EL (cell line): ENCODE data around the gene WEE1.

Source experiments
- DNase-seq: peaks from one replicate; pipeline ENCODE4 v3.0.0-alpha.2; 2016

Gene WEE1

GRCh38 chr11:9567401-9567800 is 6.1 kb upstream of the WEE1 start:
- DNase-seq, result no peak

- DNase-seq, result no peak
Measured at GRCh38 chr11:9568161-9568853, 5.2 kb upstream of the WEE1 start.

- DNase-seq, result peak; percentile 88
Measured at GRCh38 chr11:9568854-9569587, 4.4 kb upstream of the WEE1 start.

- no peak for DNase-seq
Measured at GRCh38 chr11:9569588-9570164, 3.8 kb upstream of the WEE1 start.

DNA sequence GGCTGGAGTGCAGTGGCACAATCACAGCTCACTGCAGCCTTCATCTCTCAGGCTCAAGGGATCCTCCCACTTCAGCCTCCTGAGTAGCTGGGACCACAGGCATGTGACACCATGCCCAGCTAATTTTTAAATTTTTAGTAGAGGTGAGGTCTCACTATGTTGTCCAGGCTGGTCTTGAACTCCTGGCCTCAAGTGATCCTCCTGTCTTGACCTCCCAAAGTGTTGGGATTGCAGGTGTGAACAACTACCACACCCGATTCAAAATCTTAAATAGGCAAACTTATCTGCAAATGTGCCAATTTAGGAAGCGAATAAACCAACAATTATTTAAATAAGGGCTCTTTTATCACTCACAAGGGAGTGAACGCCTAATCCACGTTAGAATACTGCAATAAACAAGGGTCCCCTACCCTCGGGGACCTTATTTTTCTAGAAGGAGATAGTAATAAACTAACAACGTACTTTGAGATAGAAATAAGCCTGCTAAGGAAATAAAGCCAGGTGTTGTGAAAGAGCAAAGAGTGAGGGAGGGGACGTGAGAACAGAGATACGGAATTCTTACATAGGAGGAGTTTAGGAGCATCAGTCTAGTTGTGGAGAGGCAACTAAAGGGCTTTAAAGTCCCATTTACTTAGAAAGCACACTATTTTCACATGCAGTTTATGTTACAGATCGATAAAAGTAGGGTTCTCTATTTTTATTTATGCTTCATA is 3.0 kb upstream of the WEE1 start:
- DNase-seq, result no peak

GRCh38 chr11:9571071-9571762 is 2.3 kb upstream of the WEE1 start:
- no peak for DNase-seq

DNA sequence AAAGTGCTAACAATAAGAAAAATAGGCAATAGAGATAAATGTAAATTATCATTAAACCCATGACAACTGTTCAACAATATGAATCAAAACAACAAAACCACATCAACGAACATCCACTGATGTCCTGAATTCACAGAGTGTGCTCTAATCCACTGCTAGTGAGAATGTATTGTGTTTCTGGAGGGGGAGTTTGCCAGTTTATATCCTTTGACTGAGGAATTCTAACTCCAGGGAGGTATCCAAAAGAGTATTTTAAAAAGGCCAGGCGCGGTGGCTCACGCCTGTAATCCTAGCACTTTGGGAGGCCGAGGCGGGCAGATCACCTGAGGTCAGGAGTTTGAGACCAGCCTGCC is 1.7 kb upstream of the WEE1 start:
- DNase-seq, result no peak

- DNase-seq, result no peak
Measured at GRCh38 chr11:9573775-9574621, 528 bp downstream of the WEE1 start.

DNA sequence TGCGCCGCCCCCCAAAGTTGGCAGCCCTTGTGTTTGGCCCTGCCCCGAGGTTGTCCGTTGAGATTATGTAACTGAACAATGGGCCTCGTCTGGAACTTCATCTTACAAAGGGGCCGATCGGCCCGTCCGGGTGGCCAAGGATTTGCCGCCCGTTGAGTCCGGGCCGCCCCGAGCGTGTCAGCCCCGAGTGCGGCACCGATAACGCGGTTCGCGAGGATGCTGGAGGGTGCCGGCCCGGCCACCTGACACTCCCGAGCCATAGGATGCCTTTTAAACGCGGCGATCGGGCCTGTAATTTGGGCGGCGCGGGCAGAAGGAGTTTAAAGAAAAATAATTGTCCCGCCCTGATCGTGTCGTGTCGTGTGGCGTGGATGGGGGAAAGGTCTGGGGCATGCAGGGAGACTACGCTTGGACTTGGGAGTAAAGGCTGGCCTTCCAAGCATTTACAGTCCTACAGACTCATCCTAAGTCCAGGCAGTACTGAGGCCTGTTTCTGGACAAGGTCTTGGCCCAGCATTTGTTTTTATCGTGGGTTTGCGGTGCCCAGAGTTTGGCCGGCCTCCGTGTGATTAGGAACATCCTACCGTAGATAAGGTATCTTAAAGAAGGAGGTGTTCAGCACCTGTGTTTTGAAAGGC is 1.3 kb downstream of the WEE1 start:
- no peak for DNase-seq

GRCh38 chr11:9575260-9576240 is 2.1 kb downstream of the WEE1 start:
- peak; percentile 91 for DNase-seq

- DNase-seq, result no peak
Measured at GRCh38 chr11:9576701-9577381, 3.4 kb downstream of the WEE1 start.

DNA sequence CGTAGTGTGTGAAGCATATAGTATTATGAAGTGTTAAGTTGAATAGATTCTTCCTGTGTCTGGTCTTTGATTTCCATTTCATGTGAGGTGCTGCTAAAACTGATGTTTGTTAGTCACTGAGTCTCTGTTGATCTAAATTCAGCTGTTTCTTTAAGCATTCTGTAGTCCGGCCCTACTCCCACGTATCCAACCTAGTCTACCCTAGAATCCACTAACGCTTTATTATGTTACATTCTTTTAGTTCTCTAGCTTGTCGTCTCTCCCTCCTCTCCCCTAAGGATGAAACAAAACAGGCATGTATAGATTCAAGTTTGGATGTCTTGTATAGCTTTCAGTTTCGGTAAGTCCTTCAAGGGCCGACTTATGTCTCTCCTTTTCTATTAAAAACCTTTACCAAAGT is 4.1 kb downstream of the WEE1 start:
- DNase-seq, result no peak

DNA sequence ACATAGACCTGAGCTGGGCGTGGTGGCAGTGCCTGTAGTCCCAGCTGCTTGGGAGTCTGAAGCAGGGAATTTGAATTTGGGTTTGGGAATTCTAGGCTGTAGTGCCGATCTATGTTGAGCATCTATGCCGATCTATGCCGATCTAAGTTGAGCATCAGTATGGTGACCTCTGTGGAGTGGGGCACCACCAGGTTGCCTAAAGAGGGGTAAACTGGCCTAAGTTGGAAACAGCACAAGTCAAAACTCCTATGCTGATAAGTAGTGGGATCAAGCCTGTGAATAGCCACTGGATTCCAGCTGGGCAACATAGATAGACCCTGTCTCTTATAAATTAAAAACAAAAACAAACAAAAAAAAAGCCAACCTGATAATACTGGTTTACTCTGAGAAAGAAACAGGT is 7.4 kb downstream of the WEE1 start:
- DNase-seq, result no peak

DNA sequence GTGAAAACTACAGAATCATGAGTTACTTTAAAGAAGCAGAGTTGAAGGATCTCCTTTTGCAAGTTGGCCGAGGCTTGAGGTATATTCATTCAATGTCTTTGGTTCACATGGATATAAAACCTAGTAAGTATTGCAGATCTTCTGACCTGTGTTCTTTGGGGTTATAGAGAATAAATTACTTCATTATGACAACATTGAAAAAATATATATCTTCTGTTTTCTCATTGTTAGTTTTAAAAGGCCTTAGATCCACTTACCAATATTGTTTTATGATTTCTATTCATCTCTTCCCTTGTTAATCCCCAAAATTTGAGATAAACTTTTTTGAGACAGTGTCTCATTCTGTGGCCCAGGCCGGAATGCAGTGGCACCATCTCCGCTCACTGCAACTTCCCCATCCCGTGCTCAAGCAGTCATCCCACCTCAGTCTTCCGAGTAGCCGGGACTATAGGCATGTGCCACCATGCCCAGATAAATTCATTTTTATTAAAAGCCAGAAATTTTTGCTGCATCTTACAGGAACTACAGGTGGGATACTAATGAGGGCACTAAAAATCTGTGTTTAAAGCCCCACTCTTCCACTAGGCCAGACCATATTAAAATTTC is 8.2 kb downstream of the WEE1 start:
- DNase-seq, result no peak

DNA sequence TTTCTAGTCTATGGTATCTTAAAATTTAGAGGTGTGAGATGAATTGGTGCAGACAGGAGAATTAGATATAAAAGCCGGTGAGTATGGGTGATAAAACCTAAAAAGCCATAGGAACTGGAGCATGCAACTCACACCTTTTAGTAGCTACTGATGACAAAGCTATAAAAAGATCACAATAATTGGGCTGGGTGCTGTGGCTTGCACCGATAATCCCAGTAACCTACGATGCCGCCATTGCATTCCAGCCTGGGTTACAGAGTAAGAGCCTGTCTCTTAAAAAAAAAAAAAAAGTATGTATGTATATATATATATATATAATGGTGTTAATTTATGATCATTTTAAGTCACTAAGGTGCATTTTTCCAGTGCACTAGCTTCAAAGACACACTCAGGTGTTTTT is 17.2 kb downstream of the WEE1 start:
- no peak for DNase-seq

DNA sequence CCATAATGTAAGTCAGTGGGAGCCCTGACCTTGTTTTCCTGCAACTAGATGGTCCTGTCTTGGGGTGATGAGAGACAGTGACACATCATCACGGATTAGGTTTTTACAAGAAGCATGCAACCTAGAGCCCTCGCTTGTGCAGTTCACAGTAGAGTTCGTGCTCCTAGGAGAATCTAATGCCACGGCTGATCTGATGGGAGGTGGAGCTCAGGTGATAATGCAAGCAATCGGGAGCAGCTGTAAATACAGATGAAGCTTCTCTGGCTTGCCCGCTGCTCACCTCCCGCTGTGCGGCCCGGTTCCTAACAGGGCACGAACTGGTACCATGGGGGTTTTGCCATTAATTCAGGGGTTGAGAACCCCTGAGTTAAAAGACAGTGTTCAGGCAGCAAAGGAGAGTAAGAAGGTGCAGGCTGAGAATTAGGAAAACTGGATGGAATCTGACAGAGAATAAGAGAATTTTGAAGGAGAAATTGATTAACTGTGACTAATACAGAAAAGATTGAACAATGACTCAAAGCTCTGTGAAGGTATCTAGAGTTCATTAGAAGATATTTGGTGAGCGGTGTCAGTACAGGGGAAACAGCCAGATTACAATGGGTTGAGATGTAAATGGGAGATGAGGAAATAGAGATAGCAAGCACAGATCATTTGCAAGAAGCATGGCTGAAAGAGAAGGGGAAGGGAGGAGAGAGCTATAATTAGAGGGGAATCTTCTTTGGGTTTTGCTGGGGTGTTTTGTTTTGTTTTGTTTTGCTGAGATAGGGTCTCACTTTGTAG is 21.0 kb downstream of the WEE1 start:
- peak; percentile 41 for DNase-seq

GRCh38 chr11:9596926-9597464 is 23.5 kb downstream of the WEE1 start:
- DNase-seq, result no peak

DNA sequence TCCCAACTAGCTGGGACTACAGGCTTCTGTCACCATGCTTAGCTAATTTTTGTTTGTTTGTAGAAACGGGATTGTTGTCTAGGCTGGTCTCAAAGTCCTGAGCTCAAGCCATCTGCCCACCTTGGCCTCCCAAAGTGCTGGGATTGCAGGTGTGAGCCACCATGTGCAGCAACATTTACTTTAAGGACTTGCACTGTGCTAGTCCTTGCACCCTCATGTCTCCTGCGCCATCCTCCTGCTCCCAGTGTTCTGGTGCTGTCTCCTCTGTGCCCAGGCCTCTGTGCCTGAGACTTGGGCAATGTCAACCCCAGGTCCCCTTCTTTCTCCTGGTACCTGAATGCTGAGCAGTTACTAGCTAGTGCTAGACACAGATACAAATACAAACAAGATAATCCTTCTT is 26.7 kb downstream of the WEE1 start:
- no peak for DNase-seq
